Neuronal stem cell (in vitro differentiated cells): ENCODE results near the gene SYCE1.
"Not testable (repeated sequence)": the region's sequence is repeated elsewhere in the genome, so short reads cannot be mapped to it uniquely, and the experiment has no call there.

Experiments
- DNase-seq: peaks from one replicate; pipeline ENCODE4 v3.0.0-alpha.2; 2013; ENCODE audit warnings: low spot score
- H2AFZ ChIP-seq: one replicate; pipeline ENCODE4 v1.6.1; 2013; ENCODE audit warnings: mild to moderate bottlenecking, low read length, inconsistent platforms
- H2AK5ac ChIP-seq: 2 replicates; pipeline ENCODE4 v1.6.1; 2013; ENCODE audit warnings: low read depth, mild to moderate bottlenecking, inconsistent platforms, low read length, moderate library complexity, mixed read lengths
- H2BK120ac ChIP-seq: 2 replicates; pipeline ENCODE4 v1.6.1; 2013; ENCODE audit warnings: low read depth, mild to moderate bottlenecking, inconsistent platforms, low read length, moderate library complexity, mixed read lengths
- H2BK12ac ChIP-seq: one replicate; pipeline ENCODE4 v1.6.1; 2013; ENCODE audit warnings: low read length, inconsistent platforms
- H2BK15ac ChIP-seq: 2 replicates; pipeline ENCODE4 v1.6.1; 2013; ENCODE audit warnings: mild to moderate bottlenecking, low read length, inconsistent platforms, mixed read lengths
- H2BK5ac ChIP-seq: one replicate; pipeline ENCODE4 v1.6.1; 2013; ENCODE audit warnings: inconsistent platforms, mild to moderate bottlenecking, low read length, moderate library complexity
- H3K14ac ChIP-seq: one replicate; pipeline ENCODE4 v1.6.1; 2013; ENCODE audit warnings: low read length, inconsistent platforms
- H3K18ac ChIP-seq: 2 replicates; pipeline ENCODE4 v1.6.1; 2013; ENCODE audit warnings: low read length, inconsistent platforms
- H3K23ac ChIP-seq: 2 replicates; pipeline ENCODE4 v1.6.1; 2013; ENCODE audit warnings: low read depth, mild to moderate bottlenecking, mixed read lengths, low read length, inconsistent platforms; ENCODE audit not compliant: poor library complexity
- H3K27ac ChIP-seq: replicated peaks from 3 replicates; pipeline ENCODE4 v1.5.1; 2013; ENCODE audit warnings: low read length, inconsistent platforms
- H3K27me3 ChIP-seq, 3 experiments: 2 replicates each; pipeline ENCODE4 v1.6.1; 2013; ENCODE audit warnings: low read length in 3 of 3, mild to moderate bottlenecking in 2 of 3, inconsistent platforms in 1 of 3, low read depth in 1 of 3, mixed read lengths in 1 of 3, moderate library complexity in 1 of 3; ENCODE audit not compliant: control insufficient read depth in 3 of 3, insufficient read depth in 3 of 3
- H3K36me3 ChIP-seq, 2 donors: replicated peaks in 1 of 2; 2 replicates each; pipeline ENCODE4 v1.6.1; 2013; ENCODE audit warnings: low read length in 2 of 2; ENCODE audit not compliant: control insufficient read depth in 2 of 2, insufficient read depth in 2 of 2
- H3K4ac ChIP-seq: 2 replicates; pipeline ENCODE4 v1.6.1; 2013; ENCODE audit warnings: inconsistent platforms, mild to moderate bottlenecking, low read length, moderate library complexity
- H3K4me1 ChIP-seq, 2 donors: 1 replicate in 1 of 2; 2 replicates in 1 of 2; pipeline ENCODE4 v1.6.1; 2013; ENCODE audit warnings: low read length in 2 of 2, low read depth in 1 of 2; ENCODE audit not compliant: control insufficient read depth in 2 of 2, insufficient read depth in 1 of 2
- H3K4me2 ChIP-seq: one replicate; pipeline ENCODE4 v1.6.1; 2013; ENCODE audit warnings: mild to moderate bottlenecking, low read length, inconsistent platforms; ENCODE audit not compliant: insufficient read depth, poor library complexity, severe bottlenecking
- H3K4me3 ChIP-seq, 2 donors: 2 replicates each; pipeline ENCODE4 v1.5.1; 2013; ENCODE audit warnings: low read length in 2 of 2, mild to moderate bottlenecking in 2 of 2, inconsistent platforms in 1 of 2, moderate library complexity in 1 of 2
- H3K79me1 ChIP-seq: one replicate; pipeline ENCODE4 v1.6.1; 2013; ENCODE audit warnings: low read depth, mild to moderate bottlenecking, inconsistent platforms, low read length, moderate library complexity
- H3K9ac ChIP-seq: one replicate; pipeline ENCODE4 v1.6.1; 2013; ENCODE audit warnings: mild to moderate bottlenecking, low read depth, low read length, inconsistent platforms; ENCODE audit not compliant: poor library complexity
- H3K9me3 ChIP-seq, 2 donors: replicated peaks in 1 of 2; 2 replicates each; pipeline versions ENCODE3 to v1.6.1; 2013; ENCODE audit warnings: low read length in 2 of 2, mild to moderate bottlenecking in 2 of 2, inconsistent platforms in 1 of 2, low read depth in 1 of 2, mixed read lengths in 1 of 2, moderate library complexity in 1 of 2; ENCODE audit not compliant: control insufficient read depth in 2 of 2, insufficient read depth in 1 of 2
- H4K8ac ChIP-seq: one replicate; pipeline ENCODE4 v1.6.1; 2013; ENCODE audit warnings: low read depth, mild to moderate bottlenecking, inconsistent platforms, low read length, moderate library complexity
- H4K91ac ChIP-seq: one replicate; pipeline ENCODE4 v1.6.1; 2013; ENCODE audit warnings: low read length, low read depth, mild to moderate bottlenecking, inconsistent platforms; ENCODE audit not compliant: poor library complexity
- WGBS, 2 donors: extraction: QIAGEN DNeasy Blood & Tissue Kit; methylation state at CpG; one replicate each; pipeline ENCODE4 v1.1.7; 2013; ENCODE audit warnings: missing lambda C conversion rate in 2 of 2, mixed read lengths in 1 of 2; ENCODE audit not compliant: insufficient read length in 2 of 2, insufficient replicate concordance in 1 of 2; ENCODE audit errors: extremely low coverage in 2 of 2; 5-methylcytosine and 5-hydroxymethylcytosine counted together

The SYCE1 gene

DNA sequence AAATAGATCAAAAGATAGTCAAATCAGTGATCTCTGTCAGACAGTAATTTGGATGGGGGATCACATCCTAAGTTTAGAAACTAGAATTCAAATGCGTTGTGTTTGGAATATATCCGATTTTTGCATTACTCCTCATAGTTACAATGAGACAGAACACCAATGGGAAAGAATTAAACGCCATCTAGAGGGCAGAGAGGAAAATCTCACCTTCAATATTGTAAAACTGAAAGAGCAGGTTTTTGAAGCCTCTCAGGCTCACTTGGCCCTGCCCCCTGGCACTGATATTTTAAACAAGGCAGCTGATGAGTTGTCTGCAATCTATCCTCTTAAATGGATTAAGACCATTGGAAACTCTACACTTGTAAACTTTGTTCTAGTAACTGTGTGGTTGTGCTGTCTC lies 43.5 kb upstream of the SYCE1 start:
- Histone ChIP-seq H3K9ac (no peak overlapping the region), H4K91ac (no peak overlapping the region), H3K9me3 (peaks cover 0 to 15% of the 10 kb centered on the region in 2 donors), H3K4me2 (no peak overlapping the region), H2BK15ac (no peak overlapping the region), H3K23ac (no peak overlapping the region), H2BK120ac (no peak overlapping the region), H3K14ac (no peak overlapping the region), H2BK5ac (no peak overlapping the region), H2AFZ (no peak overlapping the region), H2BK12ac (no peak overlapping the region), H3K79me1 (no peaks in the 10 kb centered on the region), H3K4me3 (no peak overlapping the region), H3K18ac (no peak overlapping the region), H3K36me3 (no peaks in the 10 kb centered on the region), H4K8ac (no peak overlapping the region), H3K27ac (no peak overlapping the region), H3K27me3 (peaks cover 0 to under 1% (median 0%) of the 10 kb centered on the region in 3 experiments), H3K4ac (no peak overlapping the region), H3K4me1 (no peaks in the 10 kb centered on the region), H2AK5ac (no peak overlapping the region)
- WGBS, 2 donors, result no CpG with 5 or more reads among the region's 3 CpGs
- no peak for DNase-seq

DNA sequence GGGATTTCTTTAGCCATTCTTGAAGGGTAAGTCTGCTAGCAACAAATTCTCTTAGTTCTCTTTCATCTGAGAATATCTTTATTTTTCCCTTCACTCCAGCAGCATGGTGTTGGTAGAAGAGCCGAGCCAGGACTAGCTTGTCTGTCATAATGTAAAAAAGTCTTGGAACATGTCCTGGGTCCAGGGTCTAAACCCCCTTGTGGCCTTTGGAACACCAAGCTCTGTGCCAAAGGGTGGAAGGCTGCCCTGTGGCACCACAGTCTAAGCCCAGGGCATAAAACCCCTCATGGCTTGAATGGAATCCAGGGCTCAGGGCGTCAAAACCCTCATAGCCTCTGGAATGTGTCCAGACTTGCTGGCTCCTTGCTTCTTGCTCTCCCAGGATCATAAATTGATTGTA lies 38.1 kb upstream of the SYCE1 start:
- H4K91ac ChIP-seq, H3K4ac ChIP-seq, DNase-seq, H3K4me1 ChIP-seq, H3K4me3 ChIP-seq, H2BK5ac ChIP-seq, H3K18ac ChIP-seq, H3K27ac ChIP-seq, H4K8ac ChIP-seq, H2AFZ ChIP-seq, H2BK15ac ChIP-seq, H2AK5ac ChIP-seq, H3K36me3 ChIP-seq, H3K79me1 ChIP-seq, H3K14ac ChIP-seq, H3K9ac ChIP-seq, H3K23ac ChIP-seq, H3K4me2 ChIP-seq, H2BK120ac ChIP-seq, H2BK12ac ChIP-seq: not testable (repeated sequence)
- H3K27me3 ChIP-seq, result peaks cover 0 to 18% (median 0%) of the 10 kb centered on the region in 3 experiments
- no CpG with 5 or more reads among the region's 2 CpGs for WGBS, 2 donors
- H3K9me3 ChIP-seq, result peaks cover 0 to 12% of the 10 kb centered on the region in 2 donors

DNA sequence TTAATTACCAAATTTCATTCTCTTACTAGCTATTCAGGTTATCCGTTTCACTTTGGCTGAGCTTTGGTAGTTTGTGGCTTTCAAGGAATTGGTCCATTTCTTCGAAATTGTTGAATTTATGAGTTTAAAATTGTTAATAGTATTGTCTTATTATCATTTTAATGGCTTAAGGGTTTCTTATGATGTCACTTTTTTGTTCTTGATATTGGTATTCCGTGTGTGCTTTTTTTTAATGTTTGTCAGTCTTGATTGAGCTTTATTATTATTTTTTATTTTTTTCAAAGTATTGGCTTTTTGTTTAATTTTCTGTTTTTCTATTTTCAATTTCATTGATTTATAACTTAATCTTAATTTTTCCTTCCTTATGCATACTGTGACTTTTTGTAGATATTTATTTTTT lies 35.3 kb upstream of the SYCE1 start:
- Histone ChIP-seq H3K4me2 (no peak overlapping the region), H3K14ac (no peak overlapping the region), H2BK5ac (no peak overlapping the region), H3K18ac (no peak overlapping the region), H2AFZ (no peak overlapping the region), H3K79me1 (no peaks in the 10 kb centered on the region), H3K27me3 (peaks cover 0 to 22% (median 0%) of the 10 kb centered on the region in 3 experiments), H3K9ac (no peak overlapping the region), H2AK5ac (no peak overlapping the region), H3K36me3 (no peaks in the 10 kb centered on the region), H3K4ac (no peak overlapping the region), H2BK120ac (no peak overlapping the region), H3K23ac (no peak overlapping the region), H3K4me1 (no peaks in the 10 kb centered on the region), H4K91ac (no peak overlapping the region), H3K27ac (no peak overlapping the region), H2BK12ac (no peak overlapping the region), H3K9me3 (peaks cover 0 to 10% of the 10 kb centered on the region in 2 donors), H3K4me3 (no peak overlapping the region), H4K8ac (no peak overlapping the region), H2BK15ac (no peak overlapping the region)
- DNase-seq, result no peak
- WGBS, 2 donors, result no CpG with 5 or more reads among the region's 3 CpGs

DNA sequence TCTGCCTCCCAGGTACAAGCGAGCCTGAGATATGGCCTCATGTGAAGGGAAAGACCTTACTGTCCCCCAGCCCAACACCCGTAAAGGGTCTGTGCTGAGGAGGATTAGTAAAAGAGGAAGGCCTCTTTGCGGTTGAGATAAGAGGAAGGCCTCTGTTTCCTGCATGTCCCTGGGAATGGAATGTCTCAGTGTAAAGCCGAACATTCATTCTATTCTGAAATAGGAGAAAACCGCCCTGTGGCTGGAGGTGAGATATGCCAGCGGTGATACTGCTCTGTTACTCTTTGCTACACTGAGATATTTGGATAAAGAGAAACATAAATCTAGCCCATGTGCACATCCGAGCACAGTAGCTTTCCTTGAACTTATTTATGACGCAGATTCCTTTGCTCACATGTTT lies 34.5 kb upstream of the SYCE1 start:
- not testable (repeated sequence) for H4K91ac ChIP-seq, H2BK120ac ChIP-seq, H2AK5ac ChIP-seq, H3K79me1 ChIP-seq, DNase-seq, H3K4me1 ChIP-seq, H2BK15ac ChIP-seq, H2BK5ac ChIP-seq, H3K9me3 ChIP-seq, H3K27ac ChIP-seq, H3K18ac ChIP-seq, H2BK12ac ChIP-seq, H3K36me3 ChIP-seq, H3K23ac ChIP-seq, H3K4ac ChIP-seq, H3K14ac ChIP-seq, H2AFZ ChIP-seq, H4K8ac ChIP-seq, H3K9ac ChIP-seq, H3K4me3 ChIP-seq, H3K4me2 ChIP-seq
- WGBS, 2 donors, result no CpG with 5 or more reads among the region's 8 CpGs
- peaks cover 0 to 22% (median 0%) of the 10 kb centered on the region in 3 experiments for H3K27me3 ChIP-seq
